HTERT RPE-1 (cell line): ENCODE data around the gene MYLK4.

Experiments used
- in situ Hi-C: fragments of 300-500 bp; cut with MboI; formaldehyde crosslinking; loops from 4 replicates; pipeline ENCODE4 v1.14.3; 2020; ENCODE audit warnings: low sequenced_read_pairs

The MYLK4 gene

GRCh38 chr6:2758980-2759379 lies 8.3 kb upstream of the MYLK4 start:
- in situ Hi-C loops, result no loop called here

- in situ Hi-C loops, result no loop called here
These were observed 6.0 kb upstream of the MYLK4 start for GRCh38 chr6:2756687-2757224.

GRCh38 chr6:2756241-2756640 lies 5.5 kb upstream of the MYLK4 start:
- in situ Hi-C loops, result no loop called here

- in situ Hi-C loops, result no loop called here
These were observed 4.7 kb upstream of the MYLK4 start for GRCh38 chr6:2755456-2755855.

GRCh38 chr6:2754911-2755310 lies 4.2 kb upstream of the MYLK4 start:
- in situ Hi-C loops, result no loop called here

- in situ Hi-C loops, result no loop called here
These were observed 3.7 kb upstream of the MYLK4 start for GRCh38 chr6:2754393-2754792.

- in situ Hi-C loops, result no loop called here
These were observed 3.0 kb upstream of the MYLK4 start for GRCh38 chr6:2753743-2754142.

GRCh38 chr6:2753110-2753489 lies 2.4 kb upstream of the MYLK4 start:
- in situ Hi-C loops, result no loop called here

- in situ Hi-C loops, result no loop called here
These were observed 1.9 kb upstream of the MYLK4 start for GRCh38 chr6:2752477-2753109.

GRCh38 chr6:2751871-2752270 lies 1.1 kb upstream of the MYLK4 start:
- in situ Hi-C loops, result no loop called here

- in situ Hi-C loops, result no loop called here
These were observed 637 bp downstream of the MYLK4 start for GRCh38 chr6:2749969-2750600.

- in situ Hi-C loops, result no loop called here
These were observed 2.5 kb downstream of the MYLK4 start for GRCh38 chr6:2748183-2748582.

GRCh38 chr6:2746557-2747061 lies 4.1 kb downstream of the MYLK4 start:
- in situ Hi-C loops, result no loop called here

GRCh38 chr6:2745246-2745645 lies 5.5 kb downstream of the MYLK4 start:
- in situ Hi-C loops, result no loop called here

- in situ Hi-C loops, result no loop called here
These were observed 5.9 kb downstream of the MYLK4 start for GRCh38 chr6:2744778-2745177.

- in situ Hi-C loops, result no loop called here
These were observed 6.4 kb downstream of the MYLK4 start for GRCh38 chr6:2744209-2744771.

- in situ Hi-C loops, result no loop called here
These were observed 7.2 kb downstream of the MYLK4 start for GRCh38 chr6:2743280-2744208.

- in situ Hi-C loops, result no loop called here
These were observed 9.0 kb downstream of the MYLK4 start for GRCh38 chr6:2741756-2742155.

- in situ Hi-C loops, result no loop called here
These were observed 10.1 kb downstream of the MYLK4 start for GRCh38 chr6:2740581-2740980.

GRCh38 chr6:2739335-2739734 lies 11.4 kb downstream of the MYLK4 start:
- in situ Hi-C loops, result no loop called here

- in situ Hi-C loops, result no loop called here
These were observed 12.2 kb downstream of the MYLK4 start for GRCh38 chr6:2738373-2738979.
